Liver (tissue), 9 donors: ENCODE data around the gene PSMB10. TPM values are rescaled to one million over a fixed set of nuclear protein-coding genes. Genes with fewer than 3 reads are reported as not detected.

Experiments used
- DNase-seq: peaks from one replicate; pipeline ENCODE4 v3.0.0-alpha.2; 2017; ENCODE audit warnings: low spot score
- H3K27ac ChIP-seq, 2 donors: one replicate each; pipeline ENCODE4 v1.7.0; 2013; ENCODE audit warnings: inconsistent platforms in 2 of 2, low read length in 2 of 2, control low read depth in 1 of 2, low read depth in 1 of 2, mild to moderate bottlenecking in 1 of 2
- H3K27me3 ChIP-seq, 4 donors: one replicate each; pipeline versions ENCODE4 v1.6.1 to v1.7.0; 2013; ENCODE audit warnings: low read length in 3 of 4, inconsistent platforms in 1 of 4, mild to moderate bottlenecking in 1 of 4, moderate library complexity in 1 of 4; ENCODE audit not compliant: control insufficient read depth in 4 of 4, insufficient read depth in 4 of 4
- H3K36me3 ChIP-seq, 4 donors: one replicate each; pipeline versions ENCODE4 v1.6.1 to v1.7.0; 2013; ENCODE audit warnings: low read length in 3 of 4, mild to moderate bottlenecking in 3 of 4, low read depth in 1 of 4, moderate library complexity in 1 of 4; ENCODE audit not compliant: control insufficient read depth in 4 of 4, insufficient read depth in 3 of 4
- H3K4me1 ChIP-seq, 4 donors: one replicate each; pipeline versions ENCODE4 v1.6.1 to v1.7.0; 2013; ENCODE audit warnings: low read length in 3 of 4, mild to moderate bottlenecking in 3 of 4, moderate library complexity in 1 of 4; ENCODE audit not compliant: control insufficient read depth in 4 of 4, insufficient read depth in 4 of 4
- H3K4me3 ChIP-seq, 3 donors: one replicate each; pipeline versions ENCODE4 v1.6.1 to v1.7.0; 2013; ENCODE audit warnings: low read length in 3 of 3, control low read depth in 1 of 3, low read depth in 1 of 3, mild to moderate bottlenecking in 1 of 3
- H3K9ac ChIP-seq, 2 donors: one replicate each; pipeline ENCODE4 v1.7.0; 2013; ENCODE audit warnings: low read length in 2 of 2, mild to moderate bottlenecking in 2 of 2, moderate library complexity in 2 of 2, control low read depth in 1 of 2, low read depth in 1 of 2
- H3K9me3 ChIP-seq, 4 donors: one replicate each; pipeline versions ENCODE4 v1.6.1 to v1.7.0; 2013; ENCODE audit warnings: low read length in 3 of 4; ENCODE audit not compliant: control insufficient read depth in 4 of 4
- FOXA1 ChIP-seq: IDR thresholded peaks from 2 replicates; pipeline ENCODE4 v1.6.1; 2016; ENCODE audit warnings: antibody characterized with exemption
- FOXA2 ChIP-seq: IDR thresholded peaks from 2 replicates; pipeline ENCODE4 v1.6.1; 2016; ENCODE audit warnings: antibody characterized with exemption
- GABPA ChIP-seq, 2 donors: IDR thresholded peaks in 1 of 2; conservative IDR thresholded peaks in 1 of 2; 2 replicates each; pipeline ENCODE4 v1.6.1; 2016; ENCODE audit warnings: antibody characterized with exemption in 2 of 2, mild to moderate bottlenecking in 1 of 2, moderate library complexity in 1 of 2
- HNF4A ChIP-seq, 2 donors: conservative IDR thresholded peaks; 2 replicates each; pipeline ENCODE4 v1.6.1; 2016; ENCODE audit warnings: antibody characterized with exemption in 2 of 2, mild to moderate bottlenecking in 2 of 2
- HNF4G ChIP-seq: IDR thresholded peaks from 2 replicates; pipeline ENCODE4 v1.6.1; 2016; ENCODE audit warnings: antibody characterized with exemption
- JUND ChIP-seq, 2 donors: IDR thresholded peaks; 2 replicates each; pipeline ENCODE4 v1.6.1; 2016; ENCODE audit warnings: antibody characterized with exemption in 2 of 2
- NR2F2 ChIP-seq: IDR thresholded peaks from 2 replicates; pipeline ENCODE4 v1.6.1; 2016; ENCODE audit warnings: antibody characterized with exemption
- RAD21 ChIP-seq, 2 donors: IDR thresholded peaks; 2 replicates each; pipeline ENCODE4 v1.6.1; 2016; ENCODE audit warnings: antibody characterized with exemption in 2 of 2, mild to moderate bottlenecking in 2 of 2
- SP1 ChIP-seq: IDR thresholded peaks from 2 replicates; pipeline ENCODE4 v1.6.1; 2018; ENCODE audit warnings: antibody characterized with exemption, mild to moderate bottlenecking
- TAF1 ChIP-seq: conservative IDR thresholded peaks from 2 replicates; pipeline ENCODE4 v1.6.1; 2016; ENCODE audit warnings: antibody characterized with exemption, mild to moderate bottlenecking
- WGBS: extraction: QIAGEN DNeasy Blood & Tissue Kit; methylation state at CpG from one replicate; pipeline ENCODE4 v1.1.7; 2013; 5-methylcytosine and 5-hydroxymethylcytosine counted together
- polyA plus RNA-seq, 2 donors: library from polyadenylated mRNA; stranded (reverse) in 1 of 2; unstranded in 1 of 2; fragments of 200-250 nt in 1 of 2; fragments of >200 nt in 1 of 2; fragmentation: Nextera tagmentation in 1 of 2; extraction: Ambion mirVana in 1 of 2; gene quantifications; one replicate each; pipeline versions ENCODE4 v1.2.1 to v1.2.3, GENCODE V29; 2013 to 2015
- total RNA-seq, 2 donors: library from RNA; depleted of rRNA; stranded (reverse); fragments of >200 nt; gene quantifications; one replicate each; pipeline ENCODE4 v1.2.3, GENCODE V29; 2014
- TF ChIP-seq, protein P1 (sequence below): IDR thresholded peaks from 2 replicates; pipeline ENCODE4 v1.6.1; 2016; ENCODE audit warnings: antibody characterized with exemption
- TF ChIP-seq, protein P2 (sequence below): IDR thresholded peaks from 2 replicates; pipeline ENCODE4 v1.6.1; 2016; ENCODE audit warnings: antibody characterized with exemption
- donor health status: healthy.
- donor health status: healthy.
- donor health status: healthy.
- donor health status: healthy.
- donor health status: healthy.

Gene PSMB10
- total and polyA plus RNA-seq, 4 donors = 24.8 to 48.2 (median 32.3) TPM

DNA sequence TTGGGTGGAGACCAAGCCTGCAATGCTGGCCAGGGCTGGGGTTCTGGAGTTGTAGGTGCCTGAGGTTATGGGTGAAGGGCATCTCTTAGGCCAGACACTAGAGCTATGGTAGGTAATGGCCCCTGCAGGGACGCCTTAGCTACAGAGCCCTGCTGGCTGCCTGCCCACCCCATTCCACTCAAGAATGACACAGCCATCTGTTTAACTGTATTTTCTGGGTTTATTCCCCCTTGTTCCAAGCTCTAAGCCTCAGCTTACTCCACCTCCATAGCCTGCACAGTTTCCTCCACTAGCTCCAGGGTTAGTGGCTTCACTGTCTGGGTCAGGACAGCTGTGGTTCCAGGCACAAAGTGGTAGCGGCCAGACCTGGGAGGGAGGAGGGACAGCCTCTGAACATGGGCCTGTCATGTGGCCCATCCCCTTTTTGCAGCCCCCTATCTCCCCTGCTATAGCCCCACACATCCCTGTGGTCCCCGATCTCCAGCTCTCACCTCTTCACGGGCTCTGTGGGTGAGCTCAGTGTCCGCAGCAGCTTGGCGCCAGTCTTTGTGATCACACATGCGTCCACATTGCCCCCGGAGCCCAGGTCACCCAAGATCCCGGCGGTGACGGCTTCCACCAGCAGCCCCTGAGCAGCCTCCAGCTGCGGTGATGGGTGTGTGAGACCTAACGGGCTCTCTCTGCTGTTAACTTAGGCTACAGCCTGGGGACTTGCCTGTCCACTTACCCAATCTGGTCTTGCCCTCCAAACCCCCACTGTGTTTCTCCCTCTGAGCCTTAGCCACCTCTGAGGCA lies 2.1 kb downstream of the PSMB10 start:
- Histone ChIP-seq H3K36me3 (peaks cover 0 to 20% (median 5%) of the 10 kb centered on the region in 4 donors), H3K4me3 (no peak overlapping the region), H3K9ac (no peak overlapping the region), H3K4me1 (peaks cover 4 to 23% (median 17%) of the 10 kb centered on the region in 4 donors), H3K27ac (no peak overlapping the region), H3K27me3 (no peaks in the 10 kb centered on the region), H3K9me3 (no peaks in the 10 kb centered on the region)
- WGBS = 84% methylated on average over 13 of the region's 13 CpGs
- DNase-seq = no peak
- TF ChIP-seq TAF1 (no peak), SP1 (no peak), FOXA2 (no peak)

DNA sequence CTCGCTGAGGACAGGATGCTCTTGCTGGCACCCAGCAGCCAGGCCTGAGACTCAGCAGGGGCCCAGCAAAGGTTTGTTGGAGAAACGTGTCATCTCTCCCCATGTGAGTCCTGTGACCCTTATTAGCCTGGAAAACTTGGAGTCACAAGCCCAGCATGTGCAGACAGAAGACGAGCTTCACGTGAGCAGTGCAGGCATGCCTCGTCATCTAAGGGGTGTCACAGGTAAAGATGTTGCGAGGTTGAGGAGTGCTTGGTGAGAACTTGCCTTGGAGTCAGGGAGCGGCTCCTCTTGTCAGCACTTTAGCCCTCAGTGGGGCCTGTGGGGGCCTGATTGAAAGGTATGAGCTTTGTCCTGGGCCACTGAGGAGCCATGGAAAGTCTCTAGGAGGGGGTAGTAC lies 2.8 kb downstream of the PSMB10 start:
- Histone ChIP-seq H3K27ac (no peak overlapping the region), H3K9me3 (no peaks in the 10 kb centered on the region), H3K27me3 (no peaks in the 10 kb centered on the region), H3K9ac (no peak overlapping the region), H3K4me3 (no peak overlapping the region), H3K4me1 (peaks cover 4 to 20% (median 16%) of the 10 kb centered on the region in 4 donors), H3K36me3 (peaks cover 0 to 25% (median 6%) of the 10 kb centered on the region in 4 donors)
- no peak for TF ChIP-seq FOXA1
- no peak for DNase-seq
- 92% methylated on average over 7 of the region's 7 CpGs for WGBS

DNA sequence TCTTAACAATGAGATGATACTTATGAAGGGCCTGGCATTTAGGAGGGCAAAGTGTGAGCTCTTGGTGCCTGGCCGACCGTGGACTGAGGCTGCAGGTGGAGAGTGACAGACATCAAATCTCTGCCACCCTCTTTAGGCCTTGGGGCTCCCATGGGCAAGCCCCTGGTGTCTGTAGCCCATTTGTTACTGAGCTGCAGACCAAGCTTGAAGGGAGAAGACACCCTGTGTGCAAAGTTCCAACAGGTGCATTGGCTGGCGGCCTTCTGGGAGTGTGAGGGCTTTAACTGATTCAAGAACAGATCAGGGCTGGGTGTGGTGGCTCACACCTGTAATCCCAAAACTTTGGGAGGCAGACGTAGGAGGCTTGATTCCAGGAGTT lies 4.2 kb downstream of the PSMB10 start:
- WGBS = 96% methylated on average over 4 of the region's 4 CpGs
- H3K4me1 ChIP-seq = peaks cover 3 to 20% (median 16%) of the 10 kb centered on the region in 4 donors
- H3K27ac ChIP-seq = no peak overlapping the region
- H3K9ac ChIP-seq = no peak overlapping the region
- H3K36me3 ChIP-seq = peaks cover 3 to 32% (median 10%) of the 10 kb centered on the region in 4 donors
- no peak for DNase-seq
- H3K4me3 ChIP-seq = no peak overlapping the region
- TF ChIP-seq GABPA (IDR thresholded peaks at IDR 0.05 in 1 of 2, conservative IDR thresholded peaks at IDR 0.05 in 1 of 2) = no peak
- no peak for TF ChIP-seq HNF4G
- no peak for TF ChIP-seq HNF4A (conservative IDR thresholded peaks at IDR 0.05)
- TF ChIP-seq, protein P1, sequence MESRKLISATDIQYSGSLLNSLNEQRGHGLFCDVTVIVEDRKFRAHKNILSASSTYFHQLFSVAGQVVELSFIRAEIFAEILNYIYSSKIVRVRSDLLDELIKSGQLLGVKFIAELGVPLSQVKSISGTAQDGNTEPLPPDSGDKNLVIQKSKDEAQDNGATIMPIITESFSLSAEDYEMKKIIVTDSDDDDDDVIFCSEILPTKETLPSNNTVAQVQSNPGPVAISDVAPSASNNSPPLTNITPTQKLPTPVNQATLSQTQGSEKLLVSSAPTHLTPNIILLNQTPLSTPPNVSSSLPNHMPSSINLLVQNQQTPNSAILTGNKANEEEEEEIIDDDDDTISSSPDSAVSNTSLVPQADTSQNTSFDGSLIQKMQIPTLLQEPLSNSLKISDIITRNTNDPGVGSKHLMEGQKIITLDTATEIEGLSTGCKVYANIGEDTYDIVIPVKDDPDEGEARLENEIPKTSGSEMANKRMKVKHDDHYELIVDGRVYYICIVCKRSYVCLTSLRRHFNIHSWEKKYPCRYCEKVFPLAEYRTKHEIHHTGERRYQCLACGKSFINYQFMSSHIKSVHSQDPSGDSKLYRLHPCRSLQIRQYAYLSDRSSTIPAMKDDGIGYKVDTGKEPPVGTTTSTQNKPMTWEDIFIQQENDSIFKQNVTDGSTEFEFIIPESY = no peak
- no peak for TF ChIP-seq JUND (IDR thresholded peaks at IDR 0.05)
- TF ChIP-seq NR2F2 = no peak
- no peak for TF ChIP-seq RAD21 (IDR thresholded peaks at IDR 0.05)
- TF ChIP-seq, protein P2, sequence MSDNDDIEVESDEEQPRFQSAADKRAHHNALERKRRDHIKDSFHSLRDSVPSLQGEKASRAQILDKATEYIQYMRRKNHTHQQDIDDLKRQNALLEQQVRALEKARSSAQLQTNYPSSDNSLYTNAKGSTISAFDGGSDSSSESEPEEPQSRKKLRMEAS = no peak
- no peak for TF ChIP-seq SP1
- no peaks in the 10 kb centered on the region for H3K9me3 ChIP-seq
- no peaks in the 10 kb centered on the region for H3K27me3 ChIP-seq
